HEK293 (cell line): ENCODE measurements around the gene RGL3.

Experiments
- CTCF ChIA-PET: fragments of 350-600 bp; formaldehyde crosslinking; extraction: SDS; loops from one replicate; lab custom pipeline; 2021; ENCODE audit warnings: antibody characterized with exemption; lab: Yijun Ruan, JAX
- POLR2A ChIA-PET: fragments of 300-600 bp; formaldehyde crosslinking; extraction: SDS; loops from one replicate; lab custom pipeline; 2020; ENCODE audit warnings: antibody characterized with exemption, inconsistent platforms; lab: Yijun Ruan, JAX
- H3K27ac ChIP-seq: fragments of 200-500 bp; sonication (Bioruptor generic); 2 replicates; pipeline ENCODE4 v1.5.1; 2014; ENCODE audit warnings: low read depth, low read length, control low read depth, inconsistent platforms; ENCODE audit errors: extremely low read depth
- H3K36me3 ChIP-seq, 2 experiments: fragments of 200-500 bp in 1 of 2; sonication (Bioruptor generic) in 1 of 2; 1 replicate in 1 of 2; 2 replicates in 1 of 2; pipeline ENCODE4 v1.5.1; 2014 to 2017; ENCODE audit warnings: inconsistent platforms in 2 of 2, low read length in 2 of 2; ENCODE audit not compliant: control insufficient read depth in 2 of 2, insufficient read depth in 1 of 2
- H3K4me1 ChIP-seq: fragments of 200-500 bp; sonication (Bioruptor generic); 2 replicates; pipeline ENCODE4 v1.5.1; 2014; ENCODE audit warnings: mild to moderate bottlenecking, low read length, inconsistent platforms; ENCODE audit not compliant: control insufficient read depth, insufficient read depth
- H3K4me3 ChIP-seq: 2 replicates; pipeline ENCODE4 v1.5.1; 2011; ENCODE audit warnings: low read depth, mild to moderate bottlenecking, control low read depth, low read length, moderate library complexity
- H3K9me3 ChIP-seq: fragments of 200-500 bp; sonication (Bioruptor generic); 2 replicates; pipeline ENCODE4 v1.5.1; 2014; ENCODE audit warnings: low read depth, low read length, inconsistent platforms; ENCODE audit not compliant: control insufficient read depth, insufficient read depth
- EGR2 ChIP-seq: fragments of 450-650 bp; formaldehyde crosslinking; IDR thresholded peaks from 2 replicates; pipeline ENCODE4 v1.5.1; 2016; ENCODE audit warnings: low read depth, missing biosample characterization, missing genetic modification characterization
- HOXC10 ChIP-seq: sonication (generic); formaldehyde crosslinking; IDR thresholded peaks from 2 replicates; pipeline ENCODE4 v1.8.1; 2023; ENCODE audit warnings: mild to moderate bottlenecking, missing genetic modification reagents
- IKZF3 ChIP-seq: fragments of 450-650 bp; IDR thresholded peaks from 2 replicates; pipeline ENCODE4 v1.5.0; 2018; ENCODE audit warnings: missing biosample characterization, mild to moderate bottlenecking, missing genetic modification characterization, moderate library complexity
- KLF7 ChIP-seq: fragments of 450-650 bp; formaldehyde crosslinking; IDR thresholded peaks from 2 replicates; pipeline ENCODE4 v1.5.1; 2016; ENCODE audit warnings: missing biosample characterization, missing genetic modification characterization, borderline replicate concordance
- KLF8 ChIP-seq: fragments of 450-650 bp; formaldehyde crosslinking; IDR thresholded peaks from 2 replicates; pipeline ENCODE4 v1.5.1; 2016; ENCODE audit warnings: missing biosample characterization, missing genetic modification characterization
- REPIN1 ChIP-seq: fragments of 450-650 bp; formaldehyde crosslinking; IDR thresholded peaks from 2 replicates; pipeline ENCODE4 v1.5.1; 2017; ENCODE audit warnings: missing biosample characterization, missing genetic modification characterization, low read depth
- ZEB2 ChIP-seq: fragments of 450-650 bp; formaldehyde crosslinking; IDR thresholded peaks from 2 replicates; pipeline ENCODE4 v1.5.1; 2016; ENCODE audit warnings: missing biosample characterization, missing genetic modification characterization
- ZNF114 ChIP-seq: fragments of 450-650 bp; formaldehyde crosslinking; IDR thresholded peaks from 2 replicates; pipeline ENCODE4 v1.5.0; 2017; ENCODE audit warnings: missing biosample characterization, missing genetic modification characterization
- ZNF221 ChIP-seq: fragments of 450-650 bp; formaldehyde crosslinking; IDR thresholded peaks from 2 replicates; pipeline ENCODE4 v1.5.1; 2017; ENCODE audit warnings: missing biosample characterization, missing genetic modification characterization, borderline replicate concordance
- ZNF223 ChIP-seq: fragments of 450-650 bp; formaldehyde crosslinking; IDR thresholded peaks from 2 replicates; pipeline ENCODE4 v1.5.1; 2016; ENCODE audit warnings: missing biosample characterization, missing genetic modification characterization
- ZNF302 ChIP-seq: fragments of 450-650 bp; formaldehyde crosslinking; IDR thresholded peaks from 2 replicates; pipeline ENCODE4 v1.5.1; 2016; ENCODE audit warnings: missing biosample characterization, missing genetic modification characterization, low read depth
- ZNF311 ChIP-seq: fragments of 450-650 bp; formaldehyde crosslinking; IDR thresholded peaks from 2 replicates; pipeline ENCODE4 v1.5.1; 2017; ENCODE audit warnings: missing biosample characterization, missing genetic modification characterization, borderline replicate concordance
- ZNF529 ChIP-seq: fragments of 450-650 bp; formaldehyde crosslinking; IDR thresholded peaks from 2 replicates; pipeline ENCODE4 v1.5.1; 2017; ENCODE audit warnings: missing genetic modification characterization, missing biosample characterization; ENCODE audit not compliant: insufficient replicate concordance
- ZNF776 ChIP-seq: fragments of 450-650 bp; formaldehyde crosslinking; IDR thresholded peaks from 2 replicates; pipeline ENCODE4 v1.5.0; 2017; ENCODE audit warnings: missing biosample characterization, missing genetic modification characterization, borderline replicate concordance
- ZNF785 ChIP-seq: fragments of 450-650 bp; formaldehyde crosslinking; IDR thresholded peaks from 2 replicates; pipeline ENCODE4 v1.5.1; 2016; ENCODE audit warnings: missing biosample characterization, missing genetic modification characterization
- ZNF791 ChIP-seq: fragments of 450-650 bp; formaldehyde crosslinking; IDR thresholded peaks from 2 replicates; pipeline ENCODE4 v1.5.1; 2016; ENCODE audit warnings: missing biosample characterization, missing genetic modification characterization
- ZNF792 ChIP-seq: fragments of 450-650 bp; formaldehyde crosslinking; IDR thresholded peaks from 2 replicates; pipeline ENCODE4 v1.5.1; 2016; ENCODE audit warnings: missing biosample characterization, missing genetic modification characterization
- ZNF843 ChIP-seq: fragments of 450-650 bp; formaldehyde crosslinking; IDR thresholded peaks from 2 replicates; pipeline ENCODE4 v1.5.1; 2016; ENCODE audit warnings: missing biosample characterization, missing genetic modification characterization
- ZSCAN30 ChIP-seq: fragments of 450-650 bp; IDR thresholded peaks from 2 replicates; pipeline ENCODE4 v1.5.1; 2018; ENCODE audit warnings: missing biosample characterization, mild to moderate bottlenecking, missing genetic modification characterization, moderate library complexity
- TF ChIP-seq, protein P1 (sequence below): fragments of 450-650 bp; formaldehyde crosslinking; IDR thresholded peaks from 2 replicates; pipeline ENCODE4 v1.5.1; 2016; ENCODE audit warnings: missing biosample characterization, missing genetic modification characterization, borderline replicate concordance
- TF ChIP-seq, protein P2 (sequence below): fragments of 450-650 bp; formaldehyde crosslinking; IDR thresholded peaks from 2 replicates; pipeline ENCODE4 v1.5.1; 2016; ENCODE audit warnings: missing biosample characterization, missing genetic modification characterization
- TF ChIP-seq, protein P3 (sequence below): fragments of 450-650 bp; formaldehyde crosslinking; IDR thresholded peaks from 2 replicates; pipeline ENCODE4 v1.5.1; 2017; ENCODE audit warnings: missing biosample characterization, missing genetic modification characterization
- TF ChIP-seq, protein P4 (sequence below): fragments of 450-650 bp; formaldehyde crosslinking; IDR thresholded peaks from 2 replicates; pipeline ENCODE4 v1.5.1; 2017; ENCODE audit warnings: missing biosample characterization, missing genetic modification characterization

The RGL3 gene

DNA sequence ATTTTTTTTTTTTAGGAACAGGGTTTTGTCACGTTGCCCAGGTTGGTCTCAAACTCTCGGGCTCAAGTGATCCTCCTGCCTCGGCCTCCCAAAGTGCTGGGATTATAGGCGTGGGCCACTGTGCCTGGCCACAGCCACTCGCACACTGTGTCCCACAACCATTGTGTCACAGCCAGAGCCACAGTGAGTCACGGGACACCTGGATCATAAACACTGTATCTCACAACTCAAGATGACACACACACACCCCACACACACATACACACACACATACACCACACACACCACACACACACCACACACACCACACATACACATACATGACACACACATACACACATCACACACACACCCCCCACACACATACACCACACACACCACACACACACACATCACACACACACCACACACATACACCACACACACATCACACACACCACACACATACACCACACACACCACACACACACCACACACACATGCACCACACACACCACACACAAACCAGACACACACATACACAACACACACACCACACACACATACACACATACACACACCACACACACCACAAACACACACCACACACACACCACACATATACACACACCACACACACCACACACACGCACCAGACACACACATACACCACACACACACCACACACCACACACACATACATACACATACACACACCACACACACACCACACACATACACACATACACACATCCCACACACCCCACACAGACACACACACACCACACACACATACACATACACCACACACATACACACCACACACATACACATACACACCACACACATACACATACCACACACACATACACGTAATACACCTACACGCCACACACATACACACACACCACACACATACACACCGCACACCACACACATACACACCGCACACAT, 45.5 kb upstream of the RGL3 start (continued):
- TF ChIP-seq ZNF776 (peak; percentile 8; the same call in 1 of the 2 replicates), ZNF311 (tag by site-specific recombination) (0 out of 2 replicates have a peak, but pooled peaks have one; percentile 21), ZNF114 (tag by site-specific recombination) (0 out of 2 replicates have a peak, but pooled peaks have one; percentile 35), KLF7 (tag by site-specific recombination) (0 out of 2 replicates have a peak, but pooled peaks have one; percentile 21), ZNF529 (tag by site-specific recombination) (no peak), ZNF791 (tag by site-specific recombination) (0 out of 2 replicates have a peak, but pooled peaks have one; percentile 2), HOXC10 (CRISPR knock-in tag) (no peak), ZNF792 (tag by site-specific recombination) (no peak)
- TF ChIP-seq, protein P1, sequence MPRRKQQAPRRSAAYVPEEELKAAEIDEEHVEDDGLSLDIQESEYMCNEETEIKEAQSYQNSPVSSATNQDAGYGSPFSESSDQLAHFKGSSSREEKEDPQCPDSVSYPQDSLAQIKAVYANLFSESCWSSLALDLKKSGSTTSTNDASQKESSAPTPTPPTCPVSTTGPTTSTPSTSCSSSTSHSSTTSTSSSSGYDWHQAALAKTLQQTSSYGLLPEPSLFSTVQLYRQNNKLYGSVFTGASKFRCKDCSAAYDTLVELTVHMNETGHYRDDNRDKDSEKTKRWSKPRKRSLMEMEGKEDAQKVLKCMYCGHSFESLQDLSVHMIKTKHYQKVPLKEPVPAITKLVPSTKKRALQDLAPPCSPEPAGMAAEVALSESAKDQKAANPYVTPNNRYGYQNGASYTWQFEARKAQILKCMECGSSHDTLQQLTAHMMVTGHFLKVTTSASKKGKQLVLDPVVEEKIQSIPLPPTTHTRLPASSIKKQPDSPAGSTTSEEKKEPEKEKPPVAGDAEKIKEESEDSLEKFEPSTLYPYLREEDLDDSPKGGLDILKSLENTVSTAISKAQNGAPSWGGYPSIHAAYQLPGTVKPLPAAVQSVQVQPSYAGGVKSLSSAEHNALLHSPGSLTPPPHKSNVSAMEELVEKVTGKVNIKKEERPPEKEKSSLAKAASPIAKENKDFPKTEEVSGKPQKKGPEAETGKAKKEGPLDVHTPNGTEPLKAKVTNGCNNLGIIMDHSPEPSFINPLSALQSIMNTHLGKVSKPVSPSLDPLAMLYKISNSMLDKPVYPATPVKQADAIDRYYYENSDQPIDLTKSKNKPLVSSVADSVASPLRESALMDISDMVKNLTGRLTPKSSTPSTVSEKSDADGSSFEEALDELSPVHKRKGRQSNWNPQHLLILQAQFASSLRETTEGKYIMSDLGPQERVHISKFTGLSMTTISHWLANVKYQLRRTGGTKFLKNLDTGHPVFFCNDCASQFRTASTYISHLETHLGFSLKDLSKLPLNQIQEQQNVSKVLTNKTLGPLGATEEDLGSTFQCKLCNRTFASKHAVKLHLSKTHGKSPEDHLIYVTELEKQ (tag by site-specific recombination), result no peak

DNA sequence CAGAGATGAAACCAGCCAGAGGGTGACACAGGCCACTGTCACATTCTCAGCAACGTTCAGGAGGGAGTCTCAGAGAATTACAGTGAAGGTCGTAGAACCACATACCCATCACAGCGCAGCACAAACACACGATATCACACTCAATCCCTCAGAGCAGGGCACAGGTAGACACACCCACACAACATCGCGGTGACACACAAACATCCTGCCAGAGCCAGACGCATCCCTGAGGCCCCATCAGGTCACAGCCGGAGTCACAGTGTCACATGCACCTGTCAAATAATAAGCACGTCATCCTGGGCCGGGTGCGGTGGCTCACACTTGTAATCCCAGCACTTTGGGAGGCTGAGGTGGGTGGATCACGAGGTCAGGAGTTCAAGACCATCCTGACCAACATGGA, 44.3 kb upstream of the RGL3 start:
- no peaks in the 10 kb centered on the region for H3K4me1 ChIP-seq
- no peak overlapping the region for H3K27ac ChIP-seq
- H3K4me3 ChIP-seq, result no peak overlapping the region
- H3K9me3 ChIP-seq, result no peaks in the 10 kb centered on the region
- H3K36me3 ChIP-seq, result no peaks in the 10 kb centered on the region
- POLR2A ChIA-PET, result no interaction called here
- CTCF ChIA-PET, result no interaction called here
- TF ChIP-seq EGR2 (tag by site-specific recombination) (no peak), ZNF223 (tag by site-specific recombination) (no peak), ZNF302 (tag by site-specific recombination) (no peak), ZSCAN30 (tag by site-specific recombination) (no peak), ZNF785 (tag by site-specific recombination) (no peak), IKZF3 (tag by site-specific recombination) (no peak), KLF8 (tag by site-specific recombination) (no peak), ZEB2 (no peak), ZNF221 (tag by site-specific recombination) (no peak), ZNF843 (tag by site-specific recombination) (no peak), REPIN1 (tag by site-specific recombination) (no peak)
- TF ChIP-seq, protein P2, sequence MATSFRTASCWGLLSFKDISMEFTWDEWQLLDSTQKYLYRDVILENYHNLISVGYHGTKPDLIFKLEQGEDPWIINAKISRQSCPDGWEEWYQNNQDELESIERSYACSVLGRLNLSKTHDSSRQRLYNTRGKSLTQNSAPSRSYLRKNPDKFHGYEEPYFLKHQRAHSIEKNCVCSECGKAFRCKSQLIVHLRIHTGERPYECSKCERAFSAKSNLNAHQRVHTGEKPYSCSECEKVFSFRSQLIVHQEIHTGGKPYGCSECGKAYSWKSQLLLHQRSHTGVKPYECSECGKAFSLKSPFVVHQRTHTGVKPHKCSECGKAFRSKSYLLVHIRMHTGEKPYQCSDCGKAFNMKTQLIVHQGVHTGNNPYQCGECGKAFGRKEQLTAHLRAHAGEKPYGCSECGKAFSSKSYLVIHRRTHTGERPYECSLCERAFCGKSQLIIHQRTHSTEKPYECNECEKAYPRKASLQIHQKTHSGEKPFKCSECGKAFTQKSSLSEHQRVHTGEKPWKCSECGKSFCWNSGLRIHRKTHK (tag by site-specific recombination), result no peak
- TF ChIP-seq, protein P1 (tag by site-specific recombination), result no peak
- TF ChIP-seq, protein P3, sequence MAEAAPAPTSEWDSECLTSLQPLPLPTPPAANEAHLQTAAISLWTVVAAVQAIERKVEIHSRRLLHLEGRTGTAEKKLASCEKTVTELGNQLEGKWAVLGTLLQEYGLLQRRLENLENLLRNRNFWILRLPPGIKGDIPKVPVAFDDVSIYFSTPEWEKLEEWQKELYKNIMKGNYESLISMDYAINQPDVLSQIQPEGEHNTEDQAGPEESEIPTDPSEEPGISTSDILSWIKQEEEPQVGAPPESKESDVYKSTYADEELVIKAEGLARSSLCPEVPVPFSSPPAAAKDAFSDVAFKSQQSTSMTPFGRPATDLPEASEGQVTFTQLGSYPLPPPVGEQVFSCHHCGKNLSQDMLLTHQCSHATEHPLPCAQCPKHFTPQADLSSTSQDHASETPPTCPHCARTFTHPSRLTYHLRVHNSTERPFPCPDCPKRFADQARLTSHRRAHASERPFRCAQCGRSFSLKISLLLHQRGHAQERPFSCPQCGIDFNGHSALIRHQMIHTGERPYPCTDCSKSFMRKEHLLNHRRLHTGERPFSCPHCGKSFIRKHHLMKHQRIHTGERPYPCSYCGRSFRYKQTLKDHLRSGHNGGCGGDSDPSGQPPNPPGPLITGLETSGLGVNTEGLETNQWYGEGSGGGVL (tag by site-specific recombination), result no peak
- TF ChIP-seq, protein P4, sequence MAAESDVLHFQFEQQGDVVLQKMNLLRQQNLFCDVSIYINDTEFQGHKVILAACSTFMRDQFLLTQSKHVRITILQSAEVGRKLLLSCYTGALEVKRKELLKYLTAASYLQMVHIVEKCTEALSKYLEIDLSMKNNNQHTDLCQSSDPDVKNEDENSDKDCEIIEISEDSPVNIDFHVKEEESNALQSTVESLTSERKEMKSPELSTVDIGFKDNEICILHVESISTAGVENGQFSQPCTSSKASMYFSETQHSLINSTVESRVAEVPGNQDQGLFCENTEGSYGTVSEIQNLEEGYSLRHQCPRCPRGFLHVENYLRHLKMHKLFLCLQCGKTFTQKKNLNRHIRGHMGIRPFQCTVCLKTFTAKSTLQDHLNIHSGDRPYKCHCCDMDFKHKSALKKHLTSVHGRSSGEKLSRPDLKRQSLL (tag by site-specific recombination), result no peak
